SK-N-SH (cell line): ENCODE data around the gene KDM6B.

Experiments
- RAD21 ChIP-seq: IDR thresholded peaks from 2 replicates; pipeline ENCODE4 v1.6.1; 2012; ENCODE audit warnings: mild to moderate bottlenecking, low read length
- RCOR1 ChIP-seq: fragments of 150-350 bp; IDR thresholded peaks from 2 replicates; pipeline ENCODE4 v1.6.1; 2017; ENCODE audit warnings: antibody characterized with exemption, low read length
- TCF12 ChIP-seq: IDR thresholded peaks from 2 replicates; pipeline ENCODE4 v1.4.0; 2012
- TEAD4 ChIP-seq: IDR thresholded peaks from 2 replicates; pipeline ENCODE4 v1.4.0; 2012; ENCODE audit warnings: mild to moderate bottlenecking, borderline replicate concordance; ENCODE audit not compliant: insufficient read depth
- TF ChIP-seq, protein P1 (sequence below): IDR thresholded peaks from 2 replicates; pipeline ENCODE4 v1.6.1; 2012; ENCODE audit warnings: mild to moderate bottlenecking, low read depth, low read length, moderate library complexity
- TF ChIP-seq, protein P2 (sequence below): IDR thresholded peaks from 2 replicates; pipeline ENCODE4 v1.4.0; 2012; ENCODE audit warnings: low read depth, borderline replicate concordance
- TF ChIP-seq, protein P3 (sequence below): fragments of 200-600 bp; sonication (generic); IDR thresholded peaks from 2 replicates; pipeline ENCODE4 v1.6.1; 2017; ENCODE audit warnings: antibody characterized with exemption, mild to moderate bottlenecking, moderate library complexity
- TF ChIP-seq, protein P4 (sequence below): IDR thresholded peaks from 2 replicates; pipeline ENCODE4; 2012
- TF ChIP-seq, protein P5 (sequence below): IDR thresholded peaks from 2 replicates; pipeline ENCODE4 v1.4.0; 2012; ENCODE audit warnings: low read depth

DNA sequence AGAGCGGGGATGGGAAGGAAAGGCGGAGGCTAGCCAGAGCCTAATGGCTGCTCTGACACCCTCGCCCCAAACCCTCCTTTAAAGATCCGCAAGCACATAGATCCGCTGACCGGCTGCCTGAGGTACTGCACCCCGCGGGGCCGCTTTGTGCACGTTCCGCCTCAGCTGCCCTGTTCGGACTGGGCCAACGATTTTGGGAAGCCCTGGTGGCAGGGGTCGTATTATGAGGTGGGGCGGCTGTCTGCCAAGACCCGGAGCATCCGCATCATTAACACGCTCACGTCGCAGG lies 24.4 kb downstream of the KDM6B start:
- TF ChIP-seq, protein P1, sequence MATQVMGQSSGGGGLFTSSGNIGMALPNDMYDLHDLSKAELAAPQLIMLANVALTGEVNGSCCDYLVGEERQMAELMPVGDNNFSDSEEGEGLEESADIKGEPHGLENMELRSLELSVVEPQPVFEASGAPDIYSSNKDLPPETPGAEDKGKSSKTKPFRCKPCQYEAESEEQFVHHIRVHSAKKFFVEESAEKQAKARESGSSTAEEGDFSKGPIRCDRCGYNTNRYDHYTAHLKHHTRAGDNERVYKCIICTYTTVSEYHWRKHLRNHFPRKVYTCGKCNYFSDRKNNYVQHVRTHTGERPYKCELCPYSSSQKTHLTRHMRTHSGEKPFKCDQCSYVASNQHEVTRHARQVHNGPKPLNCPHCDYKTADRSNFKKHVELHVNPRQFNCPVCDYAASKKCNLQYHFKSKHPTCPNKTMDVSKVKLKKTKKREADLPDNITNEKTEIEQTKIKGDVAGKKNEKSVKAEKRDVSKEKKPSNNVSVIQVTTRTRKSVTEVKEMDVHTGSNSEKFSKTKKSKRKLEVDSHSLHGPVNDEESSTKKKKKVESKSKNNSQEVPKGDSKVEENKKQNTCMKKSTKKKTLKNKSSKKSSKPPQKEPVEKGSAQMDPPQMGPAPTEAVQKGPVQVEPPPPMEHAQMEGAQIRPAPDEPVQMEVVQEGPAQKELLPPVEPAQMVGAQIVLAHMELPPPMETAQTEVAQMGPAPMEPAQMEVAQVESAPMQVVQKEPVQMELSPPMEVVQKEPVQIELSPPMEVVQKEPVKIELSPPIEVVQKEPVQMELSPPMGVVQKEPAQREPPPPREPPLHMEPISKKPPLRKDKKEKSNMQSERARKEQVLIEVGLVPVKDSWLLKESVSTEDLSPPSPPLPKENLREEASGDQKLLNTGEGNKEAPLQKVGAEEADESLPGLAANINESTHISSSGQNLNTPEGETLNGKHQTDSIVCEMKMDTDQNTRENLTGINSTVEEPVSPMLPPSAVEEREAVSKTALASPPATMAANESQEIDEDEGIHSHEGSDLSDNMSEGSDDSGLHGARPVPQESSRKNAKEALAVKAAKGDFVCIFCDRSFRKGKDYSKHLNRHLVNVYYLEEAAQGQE = no peak
- TF ChIP-seq RAD21 = peak; percentile 30
- TF ChIP-seq, protein P2, sequence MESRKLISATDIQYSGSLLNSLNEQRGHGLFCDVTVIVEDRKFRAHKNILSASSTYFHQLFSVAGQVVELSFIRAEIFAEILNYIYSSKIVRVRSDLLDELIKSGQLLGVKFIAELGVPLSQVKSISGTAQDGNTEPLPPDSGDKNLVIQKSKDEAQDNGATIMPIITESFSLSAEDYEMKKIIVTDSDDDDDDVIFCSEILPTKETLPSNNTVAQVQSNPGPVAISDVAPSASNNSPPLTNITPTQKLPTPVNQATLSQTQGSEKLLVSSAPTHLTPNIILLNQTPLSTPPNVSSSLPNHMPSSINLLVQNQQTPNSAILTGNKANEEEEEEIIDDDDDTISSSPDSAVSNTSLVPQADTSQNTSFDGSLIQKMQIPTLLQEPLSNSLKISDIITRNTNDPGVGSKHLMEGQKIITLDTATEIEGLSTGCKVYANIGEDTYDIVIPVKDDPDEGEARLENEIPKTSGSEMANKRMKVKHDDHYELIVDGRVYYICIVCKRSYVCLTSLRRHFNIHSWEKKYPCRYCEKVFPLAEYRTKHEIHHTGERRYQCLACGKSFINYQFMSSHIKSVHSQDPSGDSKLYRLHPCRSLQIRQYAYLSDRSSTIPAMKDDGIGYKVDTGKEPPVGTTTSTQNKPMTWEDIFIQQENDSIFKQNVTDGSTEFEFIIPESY = no peak
- TF ChIP-seq, protein P3, sequence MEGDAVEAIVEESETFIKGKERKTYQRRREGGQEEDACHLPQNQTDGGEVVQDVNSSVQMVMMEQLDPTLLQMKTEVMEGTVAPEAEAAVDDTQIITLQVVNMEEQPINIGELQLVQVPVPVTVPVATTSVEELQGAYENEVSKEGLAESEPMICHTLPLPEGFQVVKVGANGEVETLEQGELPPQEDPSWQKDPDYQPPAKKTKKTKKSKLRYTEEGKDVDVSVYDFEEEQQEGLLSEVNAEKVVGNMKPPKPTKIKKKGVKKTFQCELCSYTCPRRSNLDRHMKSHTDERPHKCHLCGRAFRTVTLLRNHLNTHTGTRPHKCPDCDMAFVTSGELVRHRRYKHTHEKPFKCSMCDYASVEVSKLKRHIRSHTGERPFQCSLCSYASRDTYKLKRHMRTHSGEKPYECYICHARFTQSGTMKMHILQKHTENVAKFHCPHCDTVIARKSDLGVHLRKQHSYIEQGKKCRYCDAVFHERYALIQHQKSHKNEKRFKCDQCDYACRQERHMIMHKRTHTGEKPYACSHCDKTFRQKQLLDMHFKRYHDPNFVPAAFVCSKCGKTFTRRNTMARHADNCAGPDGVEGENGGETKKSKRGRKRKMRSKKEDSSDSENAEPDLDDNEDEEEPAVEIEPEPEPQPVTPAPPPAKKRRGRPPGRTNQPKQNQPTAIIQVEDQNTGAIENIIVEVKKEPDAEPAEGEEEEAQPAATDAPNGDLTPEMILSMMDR = peak; percentile 52
- TF ChIP-seq TEAD4 = no peak
- TF ChIP-seq RCOR1 = no peak
- TF ChIP-seq, protein P4, sequence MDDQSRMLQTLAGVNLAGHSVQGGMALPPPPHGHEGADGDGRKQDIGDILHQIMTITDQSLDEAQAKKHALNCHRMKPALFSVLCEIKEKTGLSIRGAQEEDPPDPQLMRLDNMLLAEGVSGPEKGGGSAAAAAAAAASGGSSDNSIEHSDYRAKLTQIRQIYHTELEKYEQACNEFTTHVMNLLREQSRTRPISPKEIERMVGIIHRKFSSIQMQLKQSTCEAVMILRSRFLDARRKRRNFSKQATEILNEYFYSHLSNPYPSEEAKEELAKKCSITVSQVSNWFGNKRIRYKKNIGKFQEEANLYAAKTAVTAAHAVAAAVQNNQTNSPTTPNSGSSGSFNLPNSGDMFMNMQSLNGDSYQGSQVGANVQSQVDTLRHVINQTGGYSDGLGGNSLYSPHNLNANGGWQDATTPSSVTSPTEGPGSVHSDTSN = no peak
- TF ChIP-seq, protein P5, sequence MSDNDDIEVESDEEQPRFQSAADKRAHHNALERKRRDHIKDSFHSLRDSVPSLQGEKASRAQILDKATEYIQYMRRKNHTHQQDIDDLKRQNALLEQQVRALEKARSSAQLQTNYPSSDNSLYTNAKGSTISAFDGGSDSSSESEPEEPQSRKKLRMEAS = no peak
- no peak for TF ChIP-seq TCF12
